Jurkat, Clone E6-1 (cell line): ENCODE measurements around the gene RPL27A.
A peak's percentile ranks its signal among the peaks of the same experiment; 100 is the strongest.

Source experiments
- DNase-seq: peaks from one replicate; pipeline ENCODE4 v3.0.0-alpha.2; 2011; ENCODE audit warnings: low read depth, low spot score
- H3K4me3 ChIP-seq: 2 replicates; pipeline ENCODE4 v1.5.1; 2011; ENCODE audit warnings: mild to moderate bottlenecking, low read length, control low read depth, moderate library complexity

The RPL27A gene

GRCh38 chr11:8671193-8671612 is 11.4 kb upstream of the RPL27A start:
- no peak overlapping the region for H3K4me3 ChIP-seq
- no peak for DNase-seq

- H3K4me3 ChIP-seq, result no peak overlapping the region
- peak; percentile 67 for DNase-seq
Measured at GRCh38 chr11:8671651-8672062, 10.9 kb upstream of the RPL27A start.

GRCh38 chr11:8672346-8672745 is 10.2 kb upstream of the RPL27A start:
- no peak for DNase-seq
- no peak overlapping the region for H3K4me3 ChIP-seq

- H3K4me3 ChIP-seq, result no peak overlapping the region
- DNase-seq, result no peak
Measured at GRCh38 chr11:8674859-8675258, 7.7 kb upstream of the RPL27A start.

GRCh38 chr11:8676458-8676857 is 6.1 kb upstream of the RPL27A start:
- no peak overlapping the region for H3K4me3 ChIP-seq
- DNase-seq, result no peak

GRCh38 chr11:8679006-8679405 is 3.6 kb upstream of the RPL27A start:
- no peak overlapping the region for H3K4me3 ChIP-seq
- DNase-seq, result no peak

DNA sequence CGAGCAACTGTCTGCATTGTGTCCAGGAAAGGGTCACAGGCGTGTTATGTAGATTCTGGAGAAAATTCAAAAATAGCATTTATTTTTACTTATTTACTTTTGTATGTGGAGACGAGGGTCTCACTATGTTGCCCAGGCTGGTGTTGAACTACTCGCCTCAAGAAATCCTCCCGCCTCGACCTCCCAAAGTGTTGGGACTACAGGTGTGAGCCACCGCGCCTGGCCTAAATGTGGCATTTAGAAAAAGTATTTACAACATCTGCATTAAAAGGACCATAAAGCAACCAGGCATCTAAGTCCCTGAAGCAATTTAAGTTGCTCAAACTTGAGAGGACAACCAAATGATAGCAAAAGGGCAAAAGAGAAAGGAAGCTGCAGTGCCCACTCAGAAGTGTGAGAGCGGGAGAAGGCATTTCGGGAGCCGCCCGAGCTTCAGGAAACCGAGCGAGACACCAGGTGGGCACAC is 722 bp upstream of the RPL27A start:
- DNase-seq, result peak; percentile 16
- peak overlapping the region; percentile 100 for H3K4me3 ChIP-seq

DNA sequence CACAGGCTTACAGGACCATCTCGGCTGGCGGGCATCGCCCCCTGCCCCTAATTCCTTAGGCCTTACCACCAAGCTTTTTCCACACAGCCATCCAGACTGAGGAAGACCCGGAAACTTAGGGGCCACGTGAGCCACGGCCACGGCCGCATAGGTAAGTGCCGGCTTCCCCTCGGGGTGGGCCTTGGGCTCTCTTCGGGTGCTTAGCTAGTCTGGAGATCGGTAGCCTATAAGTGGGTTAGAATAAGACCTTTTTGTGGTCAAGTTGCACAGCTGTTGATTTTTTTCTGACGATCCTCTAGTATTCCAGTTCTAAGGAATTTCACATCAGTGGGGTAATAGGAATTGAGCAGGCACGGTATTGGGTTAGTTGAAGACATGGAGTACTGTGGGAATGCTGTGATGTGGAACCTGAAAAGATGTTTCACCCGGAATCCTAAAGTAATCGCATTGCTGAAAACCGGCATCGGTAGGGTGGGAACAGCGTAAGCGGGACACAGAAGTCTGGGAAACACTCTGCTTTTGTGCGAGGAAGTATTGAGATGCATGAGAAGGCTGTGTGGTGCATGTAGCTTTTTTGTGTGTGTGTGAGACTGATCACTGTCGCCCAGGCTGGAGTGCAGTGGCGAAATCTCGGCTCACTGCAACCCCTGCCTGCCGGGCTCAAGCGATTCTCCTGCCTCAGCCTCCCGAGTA is 669 bp downstream of the RPL27A start:
- H3K4me3 ChIP-seq, result peak overlapping the region; percentile 100
- DNase-seq, result no peak

- DNase-seq, result no peak
- peak overlapping the region; percentile 100 for H3K4me3 ChIP-seq
Measured at GRCh38 chr11:8684600-8685290, 2.2 kb downstream of the RPL27A start.

GRCh38 chr11:8685306-8685705 is 2.7 kb downstream of the RPL27A start:
- H3K4me3 ChIP-seq, result no peak overlapping the region
- DNase-seq, result no peak

DNA sequence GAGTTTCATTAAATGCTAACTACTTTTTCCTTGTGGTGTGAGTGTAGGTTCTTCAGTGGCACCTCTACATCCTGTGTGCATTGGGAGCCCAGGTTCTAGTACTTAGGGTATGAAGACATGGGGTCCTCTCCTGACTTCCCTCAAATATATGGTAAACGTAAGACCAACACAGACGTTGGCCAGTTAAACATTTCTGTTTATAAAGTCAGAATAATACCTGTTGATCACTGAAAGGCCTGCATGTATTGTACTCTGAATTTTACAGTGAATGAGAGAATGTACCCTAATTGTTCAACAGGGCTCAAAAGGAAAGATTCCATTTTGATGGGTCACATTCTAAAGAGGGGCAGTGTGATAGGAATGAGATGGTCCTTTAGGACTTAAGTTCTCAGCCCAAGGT is 3.2 kb downstream of the RPL27A start:
- no peak for DNase-seq
- no peak overlapping the region for H3K4me3 ChIP-seq

GRCh38 chr11:8686325-8686724 is 3.7 kb downstream of the RPL27A start:
- no peak overlapping the region for H3K4me3 ChIP-seq
- no peak for DNase-seq

- H3K4me3 ChIP-seq, result no peak overlapping the region
- DNase-seq, result no peak
Measured at GRCh38 chr11:8688414-8689362, 6.1 kb downstream of the RPL27A start.

GRCh38 chr11:8689726-8690255 is 7.2 kb downstream of the RPL27A start:
- H3K4me3 ChIP-seq, result no peak overlapping the region
- DNase-seq, result no peak

DNA sequence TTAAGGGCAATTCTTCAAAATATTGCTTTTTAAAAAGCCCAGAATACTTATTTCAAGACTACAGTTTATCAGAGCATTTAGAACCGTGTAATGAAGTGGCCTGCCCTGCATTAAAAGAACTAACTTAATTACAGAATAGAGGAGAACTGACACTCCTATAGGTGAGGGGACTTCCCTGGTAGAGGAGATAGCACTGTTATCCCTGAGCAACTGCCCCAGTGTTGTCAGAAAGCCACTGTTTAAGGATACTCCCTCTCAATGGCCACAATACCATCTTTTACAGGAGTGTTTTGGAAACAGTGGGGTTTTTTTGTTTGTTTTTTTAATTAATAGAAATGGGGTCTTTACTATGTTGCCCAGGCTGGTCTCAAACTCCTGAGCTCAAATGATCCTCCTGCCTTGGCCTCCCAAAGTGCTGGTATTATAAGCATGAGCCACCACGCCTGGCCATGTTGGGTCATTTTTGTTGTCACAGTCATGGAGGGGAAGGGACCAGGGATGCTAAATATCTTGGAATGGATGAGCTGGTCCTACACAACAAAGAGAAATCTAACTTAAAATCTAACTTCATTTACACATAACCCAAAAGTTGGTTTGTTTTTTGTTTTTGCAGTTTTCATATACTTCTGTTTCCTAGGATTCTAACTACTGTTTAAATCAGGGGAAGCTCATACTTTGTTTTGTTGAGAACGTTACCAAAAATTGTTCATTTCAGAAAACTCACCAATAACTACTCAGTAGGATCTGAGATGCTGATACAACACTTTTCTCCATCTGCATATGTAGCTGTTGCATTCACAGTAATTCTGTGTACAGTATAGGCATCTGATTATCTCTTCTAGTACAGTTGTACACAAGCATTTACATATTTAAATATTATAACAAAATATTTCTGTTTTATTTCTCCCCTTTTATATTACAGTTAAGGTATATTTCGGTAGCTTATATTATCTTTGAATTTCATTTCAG is 8.1 kb downstream of the RPL27A start:
- H3K4me3 ChIP-seq, result no peak overlapping the region
- DNase-seq, result no peak

DNA sequence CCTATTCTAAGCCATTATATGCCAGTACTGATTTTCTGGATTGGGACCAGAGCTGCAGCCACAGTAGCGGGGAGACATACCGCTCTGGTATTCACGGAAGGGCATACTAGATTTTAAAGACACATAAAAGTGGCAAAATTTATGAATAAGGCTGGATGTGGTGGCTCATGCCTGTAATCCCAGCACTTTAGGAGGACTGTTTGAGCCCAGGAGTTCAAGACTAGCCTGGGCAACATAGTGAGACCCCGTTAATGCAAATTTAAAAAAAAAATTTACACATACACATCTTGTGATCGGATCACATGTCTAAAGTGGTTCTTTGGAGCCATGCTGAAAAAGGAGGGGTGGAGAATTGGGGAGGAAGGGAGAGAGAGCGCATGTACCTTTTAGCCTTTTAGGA is 9.0 kb downstream of the RPL27A start:
- no peak overlapping the region for H3K4me3 ChIP-seq
- DNase-seq, result no peak

GRCh38 chr11:8692417-8692816 is 9.8 kb downstream of the RPL27A start:
- H3K4me3 ChIP-seq, result no peak overlapping the region

DNA sequence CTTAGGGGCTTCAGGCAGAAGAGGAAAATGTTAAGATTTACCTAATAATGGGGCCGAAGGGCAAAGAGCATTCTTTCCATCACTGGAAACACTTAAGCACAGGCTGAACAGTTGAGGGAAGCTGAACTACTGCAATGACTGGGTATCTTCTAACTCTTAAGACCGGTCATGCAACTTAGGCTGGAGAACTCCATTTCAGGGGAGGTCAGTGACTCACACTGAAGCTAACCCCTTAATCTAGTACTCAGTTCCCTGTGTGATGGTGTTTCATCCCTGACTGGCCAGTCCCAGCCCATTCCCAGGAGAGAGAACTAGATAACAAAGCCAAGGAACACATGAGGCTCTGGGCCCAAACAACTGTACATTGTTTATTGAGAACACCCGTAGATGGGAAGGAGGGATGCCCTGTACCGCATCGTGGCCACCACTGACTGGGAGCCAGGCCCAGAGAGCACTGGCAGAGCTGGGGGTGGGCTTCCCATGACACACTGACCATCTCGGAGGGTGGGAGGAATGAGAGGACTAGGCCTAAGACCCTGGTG is 10.5 kb downstream of the RPL27A start:
- no peak for DNase-seq
- H3K4me3 ChIP-seq, result no peak overlapping the region

More at GRCh38 chr11:8692417-8692816, 9.8 kb downstream of the RPL27A start:
- no peak for DNase-seq
